ENCODE data around the gene ZDHHC14.
A peak's percentile ranks its signal among the peaks of the same experiment; 100 is the strongest.

ZDHHC14 gene

GRCh38 chr6:157651731-157652490, 270.9 kb downstream of the ZDHHC14 start:
- FAIRE-seq: no peak

- no peak for FAIRE-seq
These were observed 271.8 kb downstream of the ZDHHC14 start for GRCh38 chr6:157652601-157653363.

GRCh38 chr6:157653521-157653920, 272.5 kb downstream of the ZDHHC14 start:
- no peak for FAIRE-seq

GRCh38 chr6:157655139-157655538, 274.1 kb downstream of the ZDHHC14 start:
- FAIRE-seq: no peak

- FAIRE-seq: no peak
These were observed 275.5 kb downstream of the ZDHHC14 start for GRCh38 chr6:157656437-157656997.

GRCh38 chr6:157657754-157658153, 276.8 kb downstream of the ZDHHC14 start:
- FAIRE-seq: no peak

- FAIRE-seq: no peak
These were observed 277.3 kb downstream of the ZDHHC14 start for GRCh38 chr6:157658301-157658700.

GRCh38 chr6:157659536-157660271, 278.7 kb downstream of the ZDHHC14 start:
- no peak for FAIRE-seq

- no peak for FAIRE-seq
These were observed 279.4 kb downstream of the ZDHHC14 start for GRCh38 chr6:157660414-157660813.

- FAIRE-seq: no peak
These were observed 280.7 kb downstream of the ZDHHC14 start for GRCh38 chr6:157661652-157662051.

- FAIRE-seq: no peak
These were observed 282.3 kb downstream of the ZDHHC14 start for GRCh38 chr6:157663261-157663660.

GRCh38 chr6:157665180-157665579, 284.2 kb downstream of the ZDHHC14 start:
- FAIRE-seq: no peak

GRCh38 chr6:157666729-157667128, 285.7 kb downstream of the ZDHHC14 start:
- no peak for FAIRE-seq

GRCh38 chr6:157667211-157668008, 286.4 kb downstream of the ZDHHC14 start:
- FAIRE-seq: peak; percentile 50

GRCh38 chr6:157668009-157668401, 287.0 kb downstream of the ZDHHC14 start:
- no peak for FAIRE-seq

GRCh38 chr6:157668713-157669112, 287.7 kb downstream of the ZDHHC14 start:
- FAIRE-seq: no peak

GRCh38 chr6:157669323-157669722, 288.3 kb downstream of the ZDHHC14 start:
- no peak for FAIRE-seq

- FAIRE-seq: peak; percentile 51
These were observed 288.8 kb downstream of the ZDHHC14 start for GRCh38 chr6:157669747-157670216.

- no peak for FAIRE-seq
These were observed 289.6 kb downstream of the ZDHHC14 start for GRCh38 chr6:157670466-157671186.

GRCh38 chr6:157672726-157673412, 291.9 kb downstream of the ZDHHC14 start:
- no peak for FAIRE-seq

GRCh38 chr6:157673596-157673995, 292.6 kb downstream of the ZDHHC14 start:
- no peak for FAIRE-seq
